NT2/D1 (cell line): Measurements from ENCODE around the gene NT5E.

Source experiments
- DNase-seq: peaks from one replicate; pipeline ENCODE4 v3.0.0-alpha.2; 2011; ENCODE audit warnings: low read depth, low spot score
- H3K27me3 ChIP-seq: 2 replicates; pipeline ENCODE4 v1.6.0; 2011; ENCODE audit warnings: mild to moderate bottlenecking; ENCODE audit not compliant: insufficient read length, insufficient read depth
- H3K36me3 ChIP-seq: 2 replicates; pipeline ENCODE4 v1.6.1; 2011; ENCODE audit warnings: mild to moderate bottlenecking, low read length, mixed read lengths; ENCODE audit not compliant: insufficient read depth, insufficient read length
- H3K4me1 ChIP-seq: 2 replicates; pipeline ENCODE4 v1.5.1; 2011; ENCODE audit not compliant: insufficient read depth, insufficient read length
- H3K4me3 ChIP-seq: 2 replicates; pipeline ENCODE4 v1.5.1; 2011; ENCODE audit warnings: low read depth; ENCODE audit not compliant: insufficient read length
- H3K9ac ChIP-seq: 2 replicates; pipeline ENCODE4 v1.6.0; 2011; ENCODE audit warnings: low read depth; ENCODE audit not compliant: insufficient read length
- H3K9me3 ChIP-seq: 2 replicates; pipeline ENCODE4 v1.5.1; 2011; ENCODE audit warnings: mild to moderate bottlenecking, low read length; ENCODE audit not compliant: insufficient read depth
- SUZ12 ChIP-seq: IDR thresholded peaks from 2 replicates; pipeline ENCODE4 v1.6.1; 2011; ENCODE audit not compliant: insufficient read length, insufficient read depth; ENCODE audit errors: extremely low read depth
- YY1 ChIP-seq: IDR thresholded peaks from 2 replicates; pipeline ENCODE4 v1.6.1; 2011; ENCODE audit not compliant: insufficient read length, insufficient read depth
- ZNF274 ChIP-seq: IDR thresholded peaks from 2 replicates; pipeline ENCODE4 v1.6.1; 2011; ENCODE audit warnings: mild to moderate bottlenecking, low read depth, low read length

The NT5E gene

DNA sequence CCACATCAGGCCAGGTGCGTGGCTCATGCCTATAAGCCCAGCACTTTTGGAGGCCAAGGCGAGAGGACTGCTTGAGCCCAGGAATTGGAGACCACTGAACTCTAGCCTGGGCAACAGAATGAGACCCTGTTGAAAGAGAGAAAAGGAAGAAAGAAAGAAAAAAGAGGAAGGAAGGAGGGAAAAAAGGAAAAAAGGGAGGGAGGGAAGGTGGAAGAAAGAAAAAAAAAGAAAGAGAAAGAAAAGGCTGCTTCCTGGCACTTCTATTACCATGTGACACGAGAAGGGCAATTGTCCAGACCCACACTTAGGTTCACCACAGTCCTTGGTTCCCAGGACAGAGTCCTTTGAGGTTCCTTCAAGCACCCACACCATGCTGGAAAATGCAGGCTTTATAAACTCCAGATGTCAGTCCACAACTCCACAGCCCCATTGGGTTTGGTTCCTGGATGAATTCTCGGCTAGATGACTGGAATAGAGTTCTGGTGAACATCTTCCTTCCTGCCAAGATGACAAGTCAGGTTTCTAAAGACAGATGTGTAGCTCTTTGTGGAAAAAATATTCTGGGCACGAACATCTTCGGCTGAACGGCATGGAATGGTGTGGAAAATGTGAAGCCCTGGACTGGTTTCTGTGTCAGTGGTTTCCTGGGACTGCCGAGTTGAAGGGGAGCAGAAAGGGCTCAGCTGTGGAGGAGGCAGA, 32.5 kb downstream of the NT5E start:
- Histone ChIP-seq H3K36me3 (no peaks in the 10 kb centered on the region), H3K9me3 (0 out of 2 replicates have a peak, but pooled peaks cover 2% of the 10 kb centered on the region), H3K27me3 (no peaks in the 10 kb centered on the region), H3K4me3 (no peak overlapping the region), H3K4me1 (no peaks in the 10 kb centered on the region), H3K9ac (no peak overlapping the region)
- TF ChIP-seq SUZ12 (no peak), YY1 (no peak), ZNF274 (no peak)
- no peak for DNase-seq

DNA sequence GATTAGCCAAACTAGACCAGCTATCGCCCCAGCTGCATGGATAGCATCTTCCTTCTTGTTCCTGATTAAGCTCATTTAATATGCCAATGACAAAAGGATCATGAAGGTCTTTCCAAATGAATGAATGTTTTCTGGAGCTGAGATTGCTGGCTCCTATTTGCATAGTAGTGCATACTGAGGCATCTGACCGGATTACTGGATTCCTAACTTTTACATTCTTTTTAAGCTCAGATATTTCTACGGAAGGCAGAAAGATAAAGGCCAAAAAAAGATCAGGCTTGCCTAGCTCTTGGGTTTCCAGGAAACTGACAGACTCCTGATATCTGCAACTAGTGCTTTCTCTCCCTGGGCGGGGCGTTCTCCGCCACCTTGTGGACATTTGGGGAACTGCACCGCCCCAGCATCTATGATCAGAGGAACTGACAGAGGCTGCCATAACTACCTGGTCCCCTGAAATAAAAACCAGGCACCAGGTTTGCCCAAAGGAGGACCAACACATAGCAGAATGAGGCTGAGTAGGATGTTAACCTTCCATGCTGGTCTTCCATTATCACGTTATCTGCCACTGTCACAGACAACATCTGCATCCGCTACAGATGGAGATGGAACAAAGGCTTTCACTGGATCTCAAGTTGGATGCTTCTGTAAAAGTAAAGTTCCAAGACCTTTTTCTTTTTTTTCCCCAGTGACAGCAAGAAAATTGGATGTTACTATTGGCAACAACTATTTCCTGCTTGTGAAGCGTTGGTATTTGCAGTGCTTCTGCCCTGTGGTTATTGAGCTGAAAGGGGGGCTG, 33.2 kb downstream of the NT5E start:
- Histone ChIP-seq H3K9ac (no peak overlapping the region), H3K4me3 (no peak overlapping the region), H3K9me3 (no peaks in the 10 kb centered on the region), H3K27me3 (no peaks in the 10 kb centered on the region), H3K4me1 (no peaks in the 10 kb centered on the region), H3K36me3 (no peaks in the 10 kb centered on the region)
- TF ChIP-seq YY1 (no peak), ZNF274 (no peak), SUZ12 (no peak)
- peak; percentile 8 for DNase-seq

DNA sequence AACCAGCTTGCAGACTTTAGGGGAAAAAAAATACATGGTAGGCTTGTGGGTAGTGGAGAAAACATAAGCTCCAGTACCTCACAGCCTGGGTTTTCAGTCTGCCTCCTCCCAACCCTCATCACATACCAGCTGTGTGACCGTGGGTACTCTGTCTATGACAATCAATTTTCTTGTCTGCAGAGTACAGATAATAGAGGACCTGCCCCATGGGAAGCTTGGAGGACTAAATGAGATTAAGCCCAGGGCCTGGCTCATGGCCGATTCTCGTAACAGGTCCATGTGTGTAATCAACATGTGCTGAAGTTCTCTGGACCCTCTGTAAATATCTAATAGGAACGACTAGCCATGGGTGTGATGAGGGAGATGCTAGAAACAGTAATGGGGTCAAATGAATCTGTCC, 34.0 kb downstream of the NT5E start:
- no peak for TF ChIP-seq SUZ12
- no peak for TF ChIP-seq ZNF274
- TF ChIP-seq YY1 = no peak
- no peak overlapping the region for H3K4me3 ChIP-seq
- no peak for DNase-seq
- no peaks in the 10 kb centered on the region for H3K4me1 ChIP-seq
- no peaks in the 10 kb centered on the region for H3K9me3 ChIP-seq
- no peaks in the 10 kb centered on the region for H3K27me3 ChIP-seq
- H3K36me3 ChIP-seq = no peaks in the 10 kb centered on the region
- H3K9ac ChIP-seq = no peak overlapping the region

DNA sequence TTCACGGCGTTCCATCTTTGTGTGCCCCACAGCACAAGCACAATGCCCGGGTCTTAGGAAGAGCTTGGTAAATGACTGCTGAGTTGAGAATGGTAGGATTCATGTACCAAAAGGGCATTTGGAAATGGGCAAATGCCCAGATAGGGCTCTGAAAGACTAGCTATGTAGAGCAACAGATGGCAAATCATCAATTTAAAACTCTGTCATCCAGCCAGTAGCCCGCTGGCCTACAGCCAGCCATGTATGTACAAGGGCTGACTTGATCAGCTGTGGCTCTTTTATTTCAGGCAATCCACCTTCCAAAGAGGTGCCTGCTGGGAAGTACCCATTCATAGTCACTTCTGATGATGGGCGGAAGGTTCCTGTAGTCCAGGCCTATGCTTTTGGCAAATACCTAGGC, 35.1 kb downstream of the NT5E start:
- no peaks in the 10 kb centered on the region for H3K4me1 ChIP-seq
- DNase-seq = no peak
- H3K36me3 ChIP-seq = no peaks in the 10 kb centered on the region
- H3K9ac ChIP-seq = no peak overlapping the region
- no peak overlapping the region for H3K4me3 ChIP-seq
- no peaks in the 10 kb centered on the region for H3K27me3 ChIP-seq
- H3K9me3 ChIP-seq = no peaks in the 10 kb centered on the region
- TF ChIP-seq SUZ12 (no peak), YY1 (no peak), ZNF274 (no peak)

DNA sequence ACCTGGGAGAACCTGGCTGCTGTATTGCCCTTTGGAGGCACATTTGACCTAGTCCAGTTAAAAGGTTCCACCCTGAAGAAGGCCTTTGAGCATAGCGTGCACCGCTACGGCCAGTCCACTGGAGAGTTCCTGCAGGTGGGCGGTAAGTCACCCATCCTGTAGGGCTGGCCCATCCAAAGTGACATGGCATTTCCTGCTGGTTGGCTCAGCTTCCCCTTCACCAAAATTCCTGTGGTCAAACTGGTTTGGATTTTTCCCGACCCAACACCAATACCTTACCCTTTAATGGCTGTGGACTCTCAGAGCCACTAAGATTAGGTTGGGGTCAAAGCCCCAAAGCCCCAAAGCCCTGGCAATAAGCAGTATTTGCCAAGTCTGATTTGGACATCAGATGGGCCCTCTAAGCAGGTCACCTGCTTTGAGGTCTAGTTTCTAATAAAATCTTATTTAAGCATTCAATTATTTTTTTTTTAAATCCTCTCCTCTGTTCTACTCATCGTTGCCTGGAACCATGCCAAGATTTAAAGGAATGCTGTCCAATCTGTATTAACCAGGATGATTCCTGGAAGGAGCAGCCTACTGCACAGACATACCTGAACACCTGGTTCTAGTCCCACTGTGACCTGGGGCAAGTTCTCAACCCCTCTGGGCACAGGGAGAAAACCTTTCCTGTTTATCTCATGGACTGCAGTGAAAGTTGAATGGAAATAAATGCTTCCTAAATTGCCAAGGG, 40.8 kb downstream of the NT5E start:
- DNase-seq = no peak
- Histone ChIP-seq H3K36me3 (no peaks in the 10 kb centered on the region), H3K4me3 (no peak overlapping the region)

DNA sequence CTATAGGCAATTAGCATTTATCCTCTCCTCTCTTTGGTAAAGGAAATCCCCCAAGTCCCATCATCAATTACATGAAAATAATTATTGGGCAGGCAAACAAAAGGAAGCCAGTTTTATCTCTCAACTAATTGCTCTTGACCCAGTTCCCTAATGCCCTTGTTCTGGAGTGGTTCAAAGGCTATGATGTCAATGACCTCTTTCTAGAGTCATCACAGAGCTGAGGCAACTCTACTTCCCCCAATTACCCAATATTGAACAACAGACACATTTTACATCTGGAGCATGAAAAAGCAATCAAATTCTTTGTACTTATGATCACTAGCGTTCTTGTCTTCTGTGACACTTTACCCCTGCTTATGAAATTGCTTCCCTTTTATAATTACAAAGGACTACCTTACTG, 43.5 kb downstream of the NT5E start:
- no peak for DNase-seq
- H3K4me1 ChIP-seq = no peaks in the 10 kb centered on the region
- H3K4me3 ChIP-seq = no peak overlapping the region
- no peaks in the 10 kb centered on the region for H3K36me3 ChIP-seq
- peaks cover 12% of the 10 kb centered on the region; the same call in 1 of the 2 replicates for H3K9me3 ChIP-seq
- H3K27me3 ChIP-seq = no peaks in the 10 kb centered on the region
- TF ChIP-seq YY1 = no peak
- no peak for TF ChIP-seq ZNF274
- TF ChIP-seq SUZ12 = no peak
- no peak overlapping the region for H3K9ac ChIP-seq

More for the DNA sequence above, 40.8 kb downstream of the NT5E start:
- H3K4me1 ChIP-seq = no peaks in the 10 kb centered on the region
- no peak overlapping the region for H3K9ac ChIP-seq
- TF ChIP-seq ZNF274 (no peak), SUZ12 (no peak), YY1 (no peak)
- H3K9me3 ChIP-seq = no peaks in the 10 kb centered on the region
- no peaks in the 10 kb centered on the region for H3K27me3 ChIP-seq
